ENCODE results near the gene LARP4. TPM values are rescaled to one million over a fixed set of nuclear protein-coding genes. Genes with fewer than 3 reads are reported as not detected.
"Not testable (repeated sequence)": the region's sequence is repeated elsewhere in the genome, so short reads cannot be mapped to it uniquely, and the experiment has no call there.

The LARP4 gene
- total and polyA plus RNA-seq, 2 of the 4 experiments (the other 2 are of a cell fraction) = 11.3 to 42.5 TPM

GRCh38 chr12:50425589-50426258, 25.0 kb downstream of the LARP4 start (continued):
- TF ChIP-seq ELK1 (IDR thresholded peaks at IDR 0.05; ENCODE audit: borderline replicate concordance, low read depth, low read length) = no peak

- in situ Hi-C loops (cut with MboI; ENCODE audit: low sequenced_read_pairs) = not testable (repeated sequence)
- H3K36me3 ChIP-seq (ENCODE audit: control insufficient read depth, insufficient read depth, low read length) = peaks cover 29% of the 10 kb centered on the region
Observed at GRCh38 chr12:50431656-50432055, 31.0 kb downstream of the LARP4 start.

More at GRCh38 chr12:50431656-50432055, 31.0 kb downstream of the LARP4 start:
- H3K4ac ChIP-seq (ENCODE audit: low read depth, low read length); intact Hi-C loops (cut with micrococcal nuclease); H3K4me2 ChIP-seq (ENCODE audit: low read depth, low read length); H3K4me3 ChIP-seq (ENCODE audit: insufficient read depth, low read depth, low read length); H2BK15ac ChIP-seq (ENCODE audit: low read depth, low read length); H2BK20ac ChIP-seq (ENCODE audit: low read depth, low read length); H2AFZ ChIP-seq (replicated peaks; ENCODE audit: low read length, poor library complexity); H3K27ac ChIP-seq (ENCODE audit: insufficient read depth, low read length); H3K27me3 ChIP-seq (ENCODE audit: control insufficient read depth, insufficient read depth, low read length); H4K91ac ChIP-seq (ENCODE audit: insufficient read depth, low read depth, low read length); H3K18ac ChIP-seq (ENCODE audit: low read depth, low read length); H3K9me1 ChIP-seq (ENCODE audit: insufficient read depth, low read length); H3K14ac ChIP-seq (replicated peaks; ENCODE audit: low read depth, low read length); BruUV-seq (replicated peaks); H4K5ac ChIP-seq (ENCODE audit: low read depth, low read length); DNase-seq; H2AK9ac ChIP-seq (replicated peaks; ENCODE audit: low read depth, low read length, poor library complexity); H2AK5ac ChIP-seq (ENCODE audit: low read depth, low read length); POLR2A ChIA-PET (ENCODE audit: unreplicated experiment); H3K56ac ChIP-seq (ENCODE audit: extremely low read depth, insufficient read depth, low read length); H4K20me1 ChIP-seq (ENCODE audit: insufficient read depth, low read length); H3K9me3 ChIP-seq (ENCODE audit: control insufficient read depth, insufficient read depth, low read length); ATAC-seq (ENCODE audit: low read depth); dilution Hi-C loops (cut with HindIII; ENCODE audit: low sequenced_read_pairs, unreplicated experiment); CTCF ChIA-PET; H2BK120ac ChIP-seq (ENCODE audit: low read depth, low read length); H3K23ac ChIP-seq (ENCODE audit: low read depth, low read length); H3K9ac ChIP-seq (ENCODE audit: low read depth, low read length); H4K8ac ChIP-seq (ENCODE audit: low read depth in 2 of 2, low read length in 2 of 2); H2BK5ac ChIP-seq (ENCODE audit: low read depth, low read length, poor library complexity, severe bottlenecking); H3K4me1 ChIP-seq (ENCODE audit: control insufficient read depth, insufficient read depth, low read length): not testable (repeated sequence)
- peaks cover 14 to 18% of the 10 kb centered on the region in 2 experiments for H3K79me1 ChIP-seq (ENCODE audit: low read depth in 1 of 2, low read length in 2 of 2)
- WGBS, 2 experiments (ENCODE audit: extremely low coverage in 2 of 2, insufficient read length in 1 of 2) = no CpG with 5 or more reads among the region's 8 CpGs

Data from IMR-90 (cell line).